SU-DHL-6 (cell line): Measurements from ENCODE around the gene SMAD3.

Source experiments
- H2AFZ ChIP-seq: fragments of 200-600 bp; sonication (generic); 2 replicates; pipeline ENCODE4 v1.6.1; 2014; ENCODE audit warnings: low read depth, mild to moderate bottlenecking, moderate library complexity, mixed read lengths, antibody characterized with exemption, low read length; ENCODE audit not compliant: severe bottlenecking
- H3F3A ChIP-seq: fragments of 200-600 bp; shearing (Covaris generic); 2 replicates; pipeline ENCODE4 v1.6.0; 2016; ENCODE audit warnings: antibody characterized with exemption, mild to moderate bottlenecking; ENCODE audit not compliant: insufficient read depth
- H3K27ac ChIP-seq: fragments of 200-600 bp; sonication (generic); 2 replicates; pipeline ENCODE4 v1.5.1; 2016; ENCODE audit warnings: low read depth, mild to moderate bottlenecking, low read length, moderate library complexity, mixed read lengths
- H3K27me3 ChIP-seq: fragments of 200-600 bp; sonication (generic), shearing (Covaris generic); 2 replicates; pipeline ENCODE4 v1.6.0; 2014; ENCODE audit warnings: mild to moderate bottlenecking, low read length
- H3K36me3 ChIP-seq: fragments of 200-600 bp; sonication (generic); 2 replicates; pipeline ENCODE4 v1.6.1; 2014; ENCODE audit warnings: mild to moderate bottlenecking, low read length, mixed read lengths
- H3K4me2 ChIP-seq: fragments of 300-600, 200-600 bp; shearing (Covaris generic), sonication (generic); 2 replicates; pipeline ENCODE4 v1.6.0; 2014; ENCODE audit warnings: low read length, low read depth, mild to moderate bottlenecking; ENCODE audit not compliant: poor library complexity, severe bottlenecking
- H3K4me3 ChIP-seq: fragments of 200-600 bp; sonication (generic); 2 replicates; pipeline ENCODE4 v1.5.1; 2014; ENCODE audit warnings: antibody characterized with exemption, low read length, mild to moderate bottlenecking, mixed read lengths; ENCODE audit not compliant: insufficient read depth, poor library complexity, severe bottlenecking
- H3K79me2 ChIP-seq: fragments of 200-600 bp; sonication (generic); 2 replicates; pipeline ENCODE4 v1.6.1; 2014; ENCODE audit warnings: mild to moderate bottlenecking, low read length, moderate library complexity; ENCODE audit not compliant: insufficient read depth
- H3K9ac ChIP-seq: fragments of 200-600 bp; sonication (generic); 2 replicates; pipeline ENCODE4 v1.7.0; 2014; ENCODE audit warnings: mild to moderate bottlenecking, low read length
- H3K9me2 ChIP-seq: fragments of 200-600 bp; sonication (generic); replicated peaks from 2 replicates; pipeline ENCODE4 v1.6.1; 2014; ENCODE audit warnings: low read length; ENCODE audit not compliant: insufficient read depth
- H3K9me3 ChIP-seq: fragments of 200-600 bp; sonication (generic); 2 replicates; pipeline ENCODE4 v1.6.1; 2014; ENCODE audit warnings: low read length, mixed read lengths; ENCODE audit not compliant: insufficient read depth
- H4K20me1 ChIP-seq: fragments of 200-600 bp; sonication (generic); 2 replicates; pipeline ENCODE4 v1.6.1; 2014; ENCODE audit warnings: low read depth, mild to moderate bottlenecking, antibody characterized with exemption, low read length, moderate library complexity, mixed read lengths
- CTCF ChIP-seq: fragments of 200-600 bp; sonication (generic); IDR thresholded peaks from one replicate; pipeline ENCODE4 v1.5.1; 2017; ENCODE audit warnings: antibody characterized with exemption, mild to moderate bottlenecking, low read length, moderate library complexity; ENCODE audit not compliant: insufficient read depth, poor library complexity, severe bottlenecking
- EZH2phosphoT487 ChIP-seq: fragments of 200-600 bp; sonication (generic), shearing (Covaris generic); conservative IDR thresholded peaks from 2 replicates; pipeline ENCODE4 v1.6.1; 2018; ENCODE audit warnings: mild to moderate bottlenecking, antibody characterized with exemption, low read length, moderate library complexity, mixed read lengths

Gene SMAD3

GRCh38 chr15:67065531-67066005 is at the start of gene SMAD3:
Gene SMAD3 (plus strand): TSS chr15:67065602. CDS start chr15:67066155, 553 bp downstream.
- no peaks in the 10 kb centered on the region for H3K27me3 ChIP-seq
- no peaks in the 10 kb centered on the region for H3K9me2 ChIP-seq
- TF ChIP-seq EZH2phosphoT487 (no peak), CTCF (no peak)
- no peaks in the 10 kb centered on the region; the same call in 1 of the 2 replicates for H4K20me1 ChIP-seq
- peak within 1 kb of the TSS; percentile 99 for H3K9ac ChIP-seq
- peak within 1 kb of the TSS; percentile 100 for H3K4me3 ChIP-seq
- peak within 1 kb of the TSS; percentile 86 for H2AFZ ChIP-seq
- peak within 1 kb of the TSS; percentile 62 for H3K27ac ChIP-seq
- no peaks in the 10 kb centered on the region for H3K36me3 ChIP-seq
- H3F3A ChIP-seq, result peaks cover 19% of the 10 kb centered on the region
- H3K79me2 ChIP-seq, result peaks cover 42% of the 10 kb centered on the region
- no peaks in the 10 kb centered on the region for H3K9me3 ChIP-seq
- peak within 1 kb of the TSS; percentile 95 for H3K4me2 ChIP-seq

GRCh38 chr15:67017311-67017710 is 48.1 kb upstream of the SMAD3 start:
- H3F3A ChIP-seq, result no peaks in the 10 kb centered on the region
- no peak for TF ChIP-seq EZH2phosphoT487
- TF ChIP-seq CTCF, result no peak
- no peak overlapping the region for H2AFZ ChIP-seq
- H3K4me2 ChIP-seq, result no peak overlapping the region
- H3K79me2 ChIP-seq, result no peaks in the 10 kb centered on the region
- no peak overlapping the region for H3K27ac ChIP-seq
- no peaks in the 10 kb centered on the region for H3K27me3 ChIP-seq
- H3K9me3 ChIP-seq, result no peaks in the 10 kb centered on the region
- no peaks in the 10 kb centered on the region for H3K36me3 ChIP-seq
- no peak overlapping the region for H3K4me3 ChIP-seq
- H3K9me2 ChIP-seq, result no peaks in the 10 kb centered on the region
- H3K9ac ChIP-seq, result no peak overlapping the region
- H4K20me1 ChIP-seq, result no peaks in the 10 kb centered on the region

GRCh38 chr15:67018026-67018425 is 47.4 kb upstream of the SMAD3 start:
- no peak overlapping the region for H2AFZ ChIP-seq

More at GRCh38 chr15:67018026-67018425, 47.4 kb upstream of the SMAD3 start:
- H4K20me1 ChIP-seq, result no peaks in the 10 kb centered on the region
- TF ChIP-seq CTCF, result no peak
- no peak for TF ChIP-seq EZH2phosphoT487
- H3K9me3 ChIP-seq, result no peaks in the 10 kb centered on the region
- H3K36me3 ChIP-seq, result no peaks in the 10 kb centered on the region
- no peak overlapping the region for H3K4me3 ChIP-seq
- H3K27me3 ChIP-seq, result no peaks in the 10 kb centered on the region
- no peak overlapping the region for H3K4me2 ChIP-seq
- no peaks in the 10 kb centered on the region for H3K9me2 ChIP-seq
- no peak overlapping the region for H3K27ac ChIP-seq
- no peaks in the 10 kb centered on the region for H3F3A ChIP-seq
- H3K9ac ChIP-seq, result no peak overlapping the region
- no peaks in the 10 kb centered on the region for H3K79me2 ChIP-seq
